Measurements from ENCODE around the gene IFT27.
"Not testable (repeated sequence)": the region's sequence is repeated elsewhere in the genome, so short reads cannot be mapped to it uniquely, and the experiment has no call there.

IFT27 gene

GRCh38 chr22:36756746-36757655 lies 18.9 kb downstream of the IFT27 start:
- no peak for TF ChIP-seq CTCF (IDR thresholded peaks at IDR 0.05; ENCODE audit: low read depth, low read length, missing control alignments)
- in situ Hi-C loops (cut with HindIII; ENCODE audit: low sequenced_read_pairs) = no loop called here
- DNase-seq (ENCODE audit: low read depth) = no peak
- H3K4me3 ChIP-seq (ENCODE audit: low read depth, low read length) = no peak overlapping the region

GRCh38 chr22:36756031-36756430 lies 19.9 kb downstream of the IFT27 start:
- DNase-seq (ENCODE audit: low read depth) = no peak
- TF ChIP-seq CTCF (IDR thresholded peaks at IDR 0.05; ENCODE audit: low read depth, low read length, missing control alignments) = no peak
- H3K4me3 ChIP-seq (ENCODE audit: low read depth, low read length) = no peak overlapping the region
- in situ Hi-C loops (cut with HindIII; ENCODE audit: low sequenced_read_pairs) = no loop called here

- no peak overlapping the region for H3K4me3 ChIP-seq (ENCODE audit: low read depth, low read length)
- TF ChIP-seq CTCF (IDR thresholded peaks at IDR 0.05; ENCODE audit: low read depth, low read length, missing control alignments) = no peak
- DNase-seq (ENCODE audit: low read depth) = no peak
- in situ Hi-C loops (cut with HindIII; ENCODE audit: low sequenced_read_pairs) = no loop called here
Measured at GRCh38 chr22:36755316-36755715, 20.6 kb downstream of the IFT27 start.

- DNase-seq (ENCODE audit: low read depth); H3K4me3 ChIP-seq (ENCODE audit: low read depth, low read length); in situ Hi-C loops (cut with HindIII; ENCODE audit: low sequenced_read_pairs): not testable (repeated sequence)
Measured at GRCh38 chr22:36754881-36755280, 21.0 kb downstream of the IFT27 start.

GRCh38 chr22:36753916-36754315 lies 22.0 kb downstream of the IFT27 start:
- no peak for TF ChIP-seq CTCF (IDR thresholded peaks at IDR 0.05; ENCODE audit: low read depth, low read length, missing control alignments)
- no peak for DNase-seq (ENCODE audit: low read depth)
- no peak overlapping the region for H3K4me3 ChIP-seq (ENCODE audit: low read depth, low read length)
- in situ Hi-C loops (cut with HindIII; ENCODE audit: low sequenced_read_pairs) = no loop called here

GRCh38 chr22:36753120-36753802 lies 22.7 kb downstream of the IFT27 start:
- no peak for DNase-seq (ENCODE audit: low read depth)
- H3K4me3 ChIP-seq (ENCODE audit: low read depth, low read length) = no peak overlapping the region
- in situ Hi-C loops (cut with HindIII; ENCODE audit: low sequenced_read_pairs) = no loop called here
- TF ChIP-seq CTCF (IDR thresholded peaks at IDR 0.05; ENCODE audit: low read depth, low read length, missing control alignments) = no peak
